HG02981 (cell line): ENCODE results near the gene JMJD7.

ENCODE experiments used
- ATAC-seq: cut with Tn5 transposase; IDR thresholded peaks from one replicate; pipeline ENCODE4 v1.9.1; 2021; ENCODE audit warnings: mild to moderate bottlenecking, moderate library complexity; ENCODE audit not compliant: unreplicated experiment

The JMJD7 gene

GRCh38 chr15:41799488-41799805 is 28.4 kb upstream of the JMJD7 start:
- ATAC-seq, result no peak

GRCh38 chr15:41801185-41801584 is 26.7 kb upstream of the JMJD7 start:
- ATAC-seq, result no peak

GRCh38 chr15:41801850-41802455 is 25.9 kb upstream of the JMJD7 start:
- no peak for ATAC-seq

GRCh38 chr15:41804361-41804760 is 23.5 kb upstream of the JMJD7 start:
- no peak for ATAC-seq

GRCh38 chr15:41804916-41805666 is 22.8 kb upstream of the JMJD7 start:
- ATAC-seq, result no peak

- no peak for ATAC-seq
Measured at GRCh38 chr15:41805711-41806110, 22.2 kb upstream of the JMJD7 start.

- ATAC-seq, result no peak
Measured at GRCh38 chr15:41806291-41807181, 21.4 kb upstream of the JMJD7 start.

- ATAC-seq, result no peak
Measured at GRCh38 chr15:41809121-41809520, 18.8 kb upstream of the JMJD7 start.

GRCh38 chr15:41809526-41810220 is 18.2 kb upstream of the JMJD7 start:
- no peak for ATAC-seq

- ATAC-seq, result no peak
Measured at GRCh38 chr15:41810651-41811431, 17.1 kb upstream of the JMJD7 start.

- ATAC-seq, result no peak
Measured at GRCh38 chr15:41811432-41812195, 16.3 kb upstream of the JMJD7 start.

- ATAC-seq, result no peak
Measured at GRCh38 chr15:41812820-41813375, 15.0 kb upstream of the JMJD7 start.

GRCh38 chr15:41813426-41813825 is 14.5 kb upstream of the JMJD7 start:
- ATAC-seq, result no peak

- ATAC-seq, result no peak
Measured at GRCh38 chr15:41814534-41814933, 13.4 kb upstream of the JMJD7 start.

GRCh38 chr15:41816788-41817187 is 11.1 kb upstream of the JMJD7 start:
- ATAC-seq, result no peak

- ATAC-seq, result no peak
Measured at GRCh38 chr15:41817327-41817726, 10.6 kb upstream of the JMJD7 start.

- ATAC-seq, result no peak
Measured at GRCh38 chr15:41817781-41818180, 10.1 kb upstream of the JMJD7 start.

GRCh38 chr15:41819455-41820050 is 8.3 kb upstream of the JMJD7 start:
- no peak for ATAC-seq

- no peak for ATAC-seq
Measured at GRCh38 chr15:41820791-41821423, 7.0 kb upstream of the JMJD7 start.
